Measurements from ENCODE around the gene ZNF77.
"Not testable (repeated sequence)": the region's sequence is repeated elsewhere in the genome, so short reads cannot be mapped to it uniquely, and the experiment has no call there.

ZNF77 gene

DNA sequence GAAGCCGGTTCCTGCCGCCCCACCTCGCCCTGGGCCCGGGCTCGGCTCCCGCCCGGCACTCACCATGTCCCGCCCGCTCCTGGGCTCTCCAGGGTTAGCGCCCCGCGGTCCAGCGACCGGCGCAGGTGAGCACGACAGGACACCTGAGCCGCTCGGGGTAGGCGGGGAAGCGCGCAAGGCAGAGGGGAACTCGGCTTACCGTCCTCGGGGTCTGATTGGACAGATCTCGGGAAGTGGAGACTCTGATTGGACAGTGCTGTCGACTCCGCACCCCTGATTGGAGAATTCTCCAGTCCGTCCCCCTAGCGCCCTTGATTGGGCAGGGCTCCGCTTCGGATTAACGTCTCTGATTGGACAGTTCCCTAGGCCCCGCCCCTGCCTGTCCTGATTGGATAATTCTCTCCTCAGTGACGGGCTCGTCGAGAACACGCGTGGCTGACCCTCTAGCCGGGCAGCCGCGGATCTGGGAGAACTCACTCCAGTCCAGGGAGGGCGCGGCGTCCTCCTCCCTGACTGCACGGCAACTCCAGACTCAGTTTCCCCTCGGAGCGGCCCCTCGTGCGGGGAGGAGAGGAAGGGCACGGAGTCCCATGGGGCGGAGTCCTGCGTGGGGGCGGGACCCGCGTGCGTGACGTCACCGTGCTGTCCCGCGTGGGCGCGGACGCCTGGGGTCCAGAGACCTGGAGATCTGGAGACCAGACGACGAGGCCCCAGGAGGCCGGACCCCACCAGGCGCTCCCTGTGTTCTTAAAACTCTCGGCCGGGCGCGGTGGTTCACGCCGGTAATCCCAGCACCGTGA lies at the start of gene ZNF77:
Gene ZNF77 (minus strand): TSS at position 197 of the 800 bp plus-strand sequence. CDS start 131 bp downstream, at position 66.
- FAIRE-seq (peak; percentile 61), DNase-seq (ENCODE audit: low spot score) (peak; percentile 98)

DNA sequence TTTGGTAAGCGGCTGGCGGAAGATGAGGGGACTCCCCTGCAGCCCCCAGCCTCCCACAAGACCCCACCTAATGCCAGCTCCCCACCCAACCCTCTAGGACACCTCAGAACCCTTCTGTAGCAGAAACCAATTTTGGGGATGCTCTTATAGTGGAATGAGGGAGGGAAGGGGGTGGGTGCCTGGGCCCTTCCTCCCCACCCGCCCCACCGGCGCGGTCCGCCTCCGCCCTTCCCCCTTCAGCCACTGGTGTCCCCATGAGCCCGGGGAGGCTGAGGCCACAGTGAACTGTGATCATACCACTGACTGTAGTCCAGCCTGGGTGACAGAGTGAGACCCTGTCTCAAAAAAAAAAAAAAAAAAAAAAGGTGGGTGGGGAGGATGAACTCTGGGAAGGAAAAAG lies 48.8 kb upstream of the ZNF77 start:
- DNase-seq (ENCODE audit: low spot score) (no peak), FAIRE-seq (no peak)

DNA sequence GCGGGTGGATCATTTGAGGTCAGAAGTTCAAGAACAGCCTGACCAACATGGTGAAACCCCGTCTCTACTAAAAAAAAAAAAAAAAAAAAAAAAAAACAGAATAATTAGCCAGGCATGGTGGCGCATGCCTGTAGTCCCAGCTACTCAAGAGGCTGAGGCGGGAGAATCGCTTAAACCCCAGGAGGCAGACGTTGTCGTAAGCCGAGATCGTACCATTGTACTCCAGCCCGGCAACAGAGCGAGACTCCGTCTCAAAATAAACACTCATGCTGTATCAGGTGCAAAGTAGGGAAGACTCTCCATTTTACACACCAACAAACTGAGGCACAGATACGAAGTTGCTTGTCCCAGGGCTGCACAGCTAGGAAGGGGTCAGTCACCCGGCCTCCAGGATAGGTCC lies 48.2 kb upstream of the ZNF77 start:
- FAIRE-seq (no peak), DNase-seq (ENCODE audit: low spot score) (no peak)

DNA sequence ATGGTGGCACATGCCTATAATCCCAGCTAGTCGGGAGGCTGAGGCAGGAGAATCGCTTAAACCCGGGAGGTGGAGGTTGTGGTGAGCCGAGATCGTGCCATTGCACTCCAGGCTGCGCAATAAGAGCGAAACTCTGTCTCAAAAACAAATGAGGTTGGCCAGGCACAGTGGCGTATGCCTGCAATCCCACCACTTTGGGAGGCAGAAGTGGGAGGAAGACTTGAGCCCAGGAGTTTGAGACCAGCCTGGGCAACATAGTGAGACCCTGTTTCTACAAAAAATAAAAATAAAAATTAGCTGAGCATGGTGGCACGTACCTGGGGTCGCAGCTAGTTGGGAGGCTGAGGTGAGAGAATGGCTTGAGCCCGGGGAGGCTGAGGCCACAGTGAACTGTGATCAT lies 47.6 kb upstream of the ZNF77 start:
- not testable (repeated sequence) for DNase-seq (ENCODE audit: low spot score); FAIRE-seq

DNA sequence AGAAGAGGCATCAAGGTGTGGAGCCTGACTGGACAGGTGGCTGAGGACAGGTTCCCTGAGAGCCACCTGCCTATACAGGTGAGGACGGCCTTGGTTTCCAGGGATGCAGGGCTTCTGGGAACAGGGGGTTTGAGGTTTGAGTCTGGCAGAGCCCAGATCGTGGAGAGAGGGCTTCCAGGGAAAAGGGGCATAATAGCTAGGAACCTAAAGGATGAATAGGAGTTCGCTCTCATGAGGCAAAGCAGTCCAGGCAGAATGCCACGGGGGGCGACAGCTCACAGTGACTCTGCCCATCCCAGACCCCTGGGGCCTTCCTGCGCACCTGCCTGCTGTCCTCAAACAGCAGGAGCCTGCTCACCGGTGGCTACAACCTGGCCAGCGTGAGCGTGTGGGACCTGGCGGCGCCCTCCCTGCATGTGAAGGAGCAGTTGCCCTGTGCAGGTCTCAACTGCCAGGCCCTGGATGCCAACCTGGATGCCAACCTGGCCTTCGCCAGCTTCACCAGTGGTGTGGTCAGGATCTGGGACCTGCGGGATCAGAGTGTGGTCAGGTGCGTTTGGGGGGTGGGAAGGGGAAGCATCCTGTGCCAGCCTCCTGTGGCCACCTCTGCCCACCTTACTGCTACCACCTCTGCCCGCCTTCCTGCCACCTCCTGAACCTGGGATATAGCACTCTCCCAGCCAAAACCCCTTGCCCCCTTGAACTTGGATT lies 44.6 kb upstream of the ZNF77 start:
- FAIRE-seq (no peak), DNase-seq (ENCODE audit: low spot score) (no peak)

DNA sequence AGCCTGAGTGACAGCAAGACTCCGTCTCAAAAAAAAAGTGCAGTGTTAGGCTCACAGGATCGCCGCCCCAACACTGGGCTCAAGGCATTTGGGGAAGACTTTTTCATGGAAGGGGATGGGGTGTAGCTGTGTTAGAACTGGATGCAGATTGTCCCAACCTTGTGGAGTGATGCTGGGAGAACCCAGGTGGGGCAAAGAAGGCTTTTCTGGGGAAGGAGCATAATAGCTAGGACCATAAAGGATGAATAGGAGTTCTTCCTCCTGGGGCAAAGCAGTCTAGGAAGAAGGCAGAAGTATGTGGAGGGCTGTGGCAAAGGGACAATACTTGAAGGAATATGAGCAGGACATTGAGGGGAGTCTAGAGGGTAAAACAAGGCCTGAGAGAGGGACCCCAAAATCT lies 43.8 kb upstream of the ZNF77 start:
- no peak for DNase-seq (ENCODE audit: low spot score)
- FAIRE-seq: no peak

DNA sequence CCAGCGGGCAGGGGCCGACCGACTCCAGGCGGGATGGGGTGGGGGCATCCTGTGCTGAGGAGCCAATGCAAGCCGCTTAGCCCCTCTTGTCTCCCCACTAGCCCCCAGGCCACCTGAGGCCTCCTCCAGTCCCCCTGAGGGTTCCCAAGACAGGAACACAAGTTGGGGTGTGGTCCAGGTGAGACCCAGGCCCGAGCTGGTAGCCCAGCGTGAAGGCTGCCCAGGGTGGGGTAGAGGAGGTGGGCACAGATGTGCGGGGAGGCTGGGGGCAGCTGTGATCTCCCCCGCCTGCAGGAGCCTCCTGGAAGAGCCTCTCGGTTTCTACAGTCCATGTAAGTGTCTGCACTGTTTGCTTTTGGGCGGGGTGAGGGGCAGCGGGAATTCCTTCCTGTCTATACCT lies 43.0 kb upstream of the ZNF77 start:
- FAIRE-seq (no peak), DNase-seq (ENCODE audit: low spot score) (no peak)

DNA sequence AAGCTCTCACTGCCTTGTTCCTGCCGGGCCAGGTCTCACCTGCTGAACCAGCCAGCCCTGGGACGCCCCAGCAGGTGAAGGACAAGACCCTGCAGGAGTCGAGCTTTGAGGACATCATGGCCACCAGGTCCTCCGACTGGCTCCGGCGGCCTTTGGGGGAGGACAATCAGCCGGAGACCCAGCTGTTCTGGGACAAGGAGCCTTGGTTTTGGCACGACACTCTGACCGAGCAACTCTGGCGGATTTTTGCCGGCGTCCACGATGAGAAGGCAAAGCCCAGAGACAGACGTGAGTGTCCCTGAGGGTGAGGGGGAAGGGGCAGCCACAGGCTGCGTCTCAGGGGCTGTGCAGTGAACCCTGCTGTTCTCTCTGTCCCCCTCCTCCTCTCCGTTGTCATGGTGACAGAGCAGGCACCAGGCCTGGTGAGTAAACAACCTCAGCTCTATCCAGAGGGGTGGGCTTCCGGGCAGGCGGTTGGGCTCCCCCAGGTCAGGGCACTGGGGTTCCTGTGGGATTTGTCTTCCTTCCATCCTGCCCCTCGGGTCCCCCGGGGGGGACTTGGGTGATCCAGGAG lies 42.3 kb upstream of the ZNF77 start:
- FAIRE-seq: no peak
- DNase-seq (ENCODE audit: low spot score): no peak

DNA sequence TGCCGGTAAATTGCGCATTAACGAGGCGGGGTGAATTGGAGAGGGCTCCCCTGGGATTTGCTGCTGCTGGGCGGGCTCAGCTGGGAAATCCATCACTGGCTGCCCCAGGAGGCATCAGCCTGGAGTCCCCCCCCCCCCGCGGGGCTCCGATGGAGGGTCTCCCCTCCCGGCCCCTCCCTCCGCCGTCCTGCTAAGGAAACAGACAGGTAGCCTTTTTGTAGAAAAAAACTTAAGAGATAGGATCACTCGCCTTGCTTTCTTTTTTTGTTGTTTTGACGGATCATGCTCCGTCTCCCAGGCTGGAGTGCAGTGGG lies 39.4 kb upstream of the ZNF77 start:
- no peak for FAIRE-seq
- DNase-seq (ENCODE audit: low spot score): no peak

DNA sequence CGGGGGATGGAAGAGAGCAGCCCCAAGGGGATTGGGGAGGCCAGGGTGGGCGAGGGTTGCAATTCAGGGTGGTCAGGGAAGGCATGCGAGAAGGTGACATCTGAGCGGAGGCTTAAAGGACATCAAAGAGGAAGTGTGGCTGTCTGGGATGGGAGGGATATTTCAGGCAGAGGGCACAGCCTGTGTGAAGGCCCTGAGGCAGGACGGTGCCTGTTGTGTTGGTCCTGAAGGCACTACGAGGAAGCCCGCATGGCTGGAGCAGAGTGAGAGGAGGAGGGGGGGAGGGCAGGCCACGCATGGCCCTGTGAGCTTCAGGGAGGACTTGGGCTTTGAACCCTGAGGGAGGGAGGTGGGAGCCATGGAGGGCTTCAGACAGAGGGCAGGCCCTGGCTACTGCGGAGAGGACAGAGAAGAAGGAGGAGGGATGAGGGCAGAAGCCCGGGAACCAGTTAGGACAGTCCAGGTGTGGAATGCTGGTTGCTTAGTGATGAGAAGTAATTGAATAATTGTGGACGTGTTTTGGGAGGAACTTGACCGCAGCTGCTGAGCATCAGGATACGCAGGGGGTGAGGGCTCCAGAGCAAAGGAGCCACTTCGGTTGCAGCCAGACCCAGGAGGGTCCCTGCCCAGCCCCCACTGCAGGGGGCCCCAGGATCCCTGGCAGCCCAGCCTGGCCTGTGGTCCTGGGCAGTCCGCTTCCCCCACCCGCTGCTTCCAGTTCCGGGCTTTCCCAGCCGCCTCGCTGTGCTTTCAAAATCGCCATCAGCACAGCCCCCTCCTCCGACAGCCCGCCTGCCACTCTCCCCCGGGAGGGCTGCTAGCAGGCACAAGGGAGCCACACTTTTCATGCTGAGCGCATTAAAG lies 38.8 kb upstream of the ZNF77 start:
- peak; percentile 73 for DNase-seq (ENCODE audit: low spot score)

DNA sequence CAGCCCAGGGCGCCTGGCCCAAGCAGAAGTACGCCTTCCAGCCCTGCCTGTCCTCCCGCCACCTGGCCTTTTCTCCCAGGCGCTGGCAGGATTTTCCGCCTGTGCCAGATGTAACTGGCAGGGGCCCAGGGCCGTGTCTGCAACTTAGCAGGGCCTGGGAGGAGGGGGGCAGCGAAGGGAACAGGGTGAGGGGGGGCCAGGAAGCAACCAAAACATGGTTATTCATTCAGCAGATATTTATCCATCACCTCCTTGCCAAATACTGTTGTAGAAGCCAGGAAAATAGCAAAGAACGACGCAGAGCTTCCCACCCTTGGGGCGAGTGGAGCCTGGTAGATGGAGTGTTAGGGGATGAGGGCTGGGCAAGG lies 38.2 kb upstream of the ZNF77 start:
- FAIRE-seq (no peak), DNase-seq (ENCODE audit: low spot score) (peak; percentile 80)

More for the DNA sequence above, 38.8 kb upstream of the ZNF77 start:
- no peak for FAIRE-seq

DNA sequence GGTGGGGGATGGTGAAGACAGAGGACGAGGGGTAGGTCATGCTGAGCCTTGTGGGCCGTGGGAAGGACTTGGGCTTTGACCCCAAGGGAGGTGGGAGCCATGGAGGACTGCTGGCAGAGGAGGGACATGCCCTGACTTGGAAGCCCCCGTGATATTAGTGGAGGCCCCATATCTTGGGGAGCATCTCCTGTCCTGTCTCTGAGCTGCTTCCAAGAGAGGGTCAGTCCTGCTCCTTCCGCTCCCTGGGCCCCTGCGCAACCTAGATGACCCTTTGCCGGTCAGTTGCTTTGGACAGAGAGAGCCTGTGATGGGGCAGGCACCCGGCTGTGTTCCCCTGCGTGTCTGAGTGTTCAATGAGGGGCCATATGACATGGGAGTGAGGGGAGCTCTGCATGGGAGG lies 37.8 kb upstream of the ZNF77 start:
- DNase-seq (ENCODE audit: low spot score) (no peak), FAIRE-seq (no peak)

DNA sequence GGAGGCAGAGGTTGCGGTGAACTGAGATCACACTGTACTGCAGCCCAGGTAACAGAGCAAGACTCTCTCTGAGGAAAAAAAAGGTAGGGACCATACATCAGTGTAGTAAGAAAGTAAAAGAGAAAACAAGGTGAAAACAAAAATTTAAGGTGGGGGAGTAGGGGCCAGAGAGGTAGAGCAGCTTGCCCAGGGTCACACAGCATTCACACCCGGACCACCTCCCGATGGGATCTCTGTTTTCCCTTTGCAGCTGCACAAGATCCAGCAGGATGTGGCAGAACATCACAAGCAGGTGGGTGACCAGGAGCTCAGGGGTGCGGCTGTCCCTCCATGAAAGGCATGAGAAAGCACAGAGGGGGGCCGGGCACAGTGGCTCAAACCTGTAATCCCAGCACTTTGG lies 37.1 kb upstream of the ZNF77 start:
- no peak for FAIRE-seq
- no peak for DNase-seq (ENCODE audit: low spot score)

DNA sequence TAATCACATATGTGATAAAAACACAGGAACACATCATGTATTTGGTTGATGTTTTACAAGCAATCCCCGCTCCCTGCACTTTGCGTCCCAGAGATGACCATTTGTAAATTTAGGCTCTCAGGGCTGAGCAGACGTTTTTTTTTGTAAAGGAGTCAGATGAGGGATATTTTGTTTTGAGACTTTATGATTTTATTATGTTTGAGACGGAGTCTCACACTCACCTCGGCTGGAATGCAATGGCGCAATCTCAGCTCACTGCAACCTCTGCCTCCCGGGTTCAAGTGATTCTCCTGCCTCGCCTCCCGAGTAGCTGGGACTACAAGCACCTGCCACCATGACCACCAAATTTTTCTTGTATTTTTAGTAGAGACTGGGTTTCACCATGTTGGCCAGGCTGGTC lies 34.0 kb upstream of the ZNF77 start:
- DNase-seq (ENCODE audit: low spot score) (no peak), FAIRE-seq (no peak)

DNA sequence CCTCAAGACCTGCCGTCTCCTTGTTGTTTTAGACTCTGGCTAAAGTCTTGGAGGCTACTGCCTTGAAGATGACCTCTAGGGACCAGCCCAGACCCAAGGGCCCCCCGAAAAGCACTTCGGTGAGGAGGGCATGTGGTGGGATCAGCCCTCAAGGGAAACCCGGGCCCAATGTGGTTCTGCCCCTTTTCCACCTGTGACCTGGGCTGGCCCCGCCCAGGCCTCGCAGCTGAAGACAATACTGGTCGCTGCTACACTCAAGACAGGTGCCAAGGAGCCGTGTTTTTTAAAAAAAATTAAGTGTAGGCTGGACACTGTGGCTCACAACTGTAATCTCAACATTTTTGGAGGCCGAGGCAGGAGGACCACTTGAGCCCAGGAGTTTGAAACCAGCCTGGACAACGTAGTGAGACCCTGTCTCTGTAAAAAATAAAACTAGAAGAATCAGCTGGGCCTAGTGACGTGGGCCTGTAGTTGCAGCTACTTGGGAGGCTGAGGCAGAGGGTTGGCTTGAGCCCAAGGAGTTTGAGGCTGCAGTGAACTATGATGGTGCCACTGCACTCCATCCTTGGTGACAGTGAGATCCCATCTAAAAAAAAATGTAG lies 33.5 kb upstream of the ZNF77 start:
- DNase-seq (ENCODE audit: low spot score) (no peak), FAIRE-seq (no peak)

DNA sequence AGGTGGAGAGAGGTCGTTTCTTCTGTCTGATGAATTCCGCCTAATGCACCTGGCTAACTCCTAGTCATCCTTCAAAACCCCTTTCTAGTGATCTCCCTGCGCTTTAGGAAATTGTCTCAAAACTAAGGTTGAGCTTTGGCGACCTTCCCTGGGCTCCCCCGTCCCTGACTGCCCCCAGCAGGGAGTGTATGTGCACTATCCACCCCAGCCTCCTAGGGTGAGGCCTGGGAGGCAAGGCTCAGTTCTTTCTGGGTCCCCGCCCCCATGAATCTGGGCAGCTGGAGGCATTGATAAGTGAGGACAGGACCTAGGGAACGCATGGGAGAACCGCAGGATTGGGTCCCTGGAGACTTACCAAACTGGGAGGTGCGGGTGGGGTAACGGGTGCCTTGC lies 33.0 kb upstream of the ZNF77 start:
- DNase-seq (ENCODE audit: low spot score) (no peak), FAIRE-seq (no peak)

DNA sequence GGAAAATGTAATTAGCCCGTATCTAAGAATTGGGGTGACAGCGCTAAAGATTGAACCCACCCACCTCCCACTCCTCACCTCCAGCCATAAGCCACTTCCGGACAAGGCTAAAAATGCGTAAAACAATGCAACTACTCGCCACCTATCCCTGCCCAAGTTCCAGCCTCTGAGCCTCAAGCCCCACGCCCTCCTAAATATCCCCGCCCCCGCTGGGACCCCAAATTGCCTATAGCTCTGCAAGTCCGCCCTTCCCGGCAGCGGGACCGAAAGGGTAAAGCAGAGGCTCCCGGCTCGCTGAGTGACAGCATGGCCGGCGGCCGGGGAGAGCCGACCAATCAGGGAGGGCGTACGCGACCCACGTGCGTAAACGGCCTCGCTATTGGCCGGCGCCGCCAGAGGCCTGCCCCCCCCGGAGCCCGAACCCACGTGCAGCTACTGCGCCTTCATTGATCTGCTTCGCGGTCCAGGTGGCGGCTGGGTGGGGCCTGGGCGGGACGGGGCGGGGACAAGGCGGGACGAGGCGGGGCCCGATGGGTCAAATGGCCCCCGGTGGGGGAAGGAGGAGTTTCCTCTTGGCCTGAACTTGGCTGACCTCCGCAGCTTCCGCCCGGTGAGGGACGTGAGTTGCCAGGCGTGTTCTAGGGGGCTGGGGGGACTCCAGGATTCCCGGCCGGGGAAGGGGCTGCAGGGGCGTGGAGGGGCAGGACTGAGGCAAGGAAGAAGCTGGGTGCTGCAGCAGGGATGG lies 32.4 kb upstream of the ZNF77 start, which contains the start of gene TLE6:
Gene TLE6 (plus strand): TSS at position 564 of the 745 bp plus-strand sequence. CDS start 670 bp downstream, outside the sequence.
- FAIRE-seq: no peak
- peak; percentile 97 for DNase-seq (ENCODE audit: low spot score)

DNA sequence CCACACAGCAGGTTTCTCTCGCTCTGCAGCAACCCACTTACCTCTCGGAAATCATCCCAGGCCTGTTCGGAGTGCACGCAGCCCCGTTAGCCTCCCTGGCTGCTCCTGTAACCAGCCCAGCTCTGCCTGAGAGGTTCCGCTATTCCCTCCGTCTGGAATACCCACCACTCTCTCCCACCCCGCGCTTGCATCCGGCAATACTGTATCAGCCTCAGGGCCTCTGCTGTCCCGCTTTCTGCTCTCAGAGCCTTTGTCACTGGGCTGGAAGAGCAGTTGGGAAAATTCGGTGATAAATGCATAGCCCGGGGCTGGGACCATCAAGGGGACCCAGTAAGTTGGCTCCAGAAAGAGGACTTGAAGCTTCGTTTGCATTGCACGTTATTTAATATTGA lies 31.8 kb upstream of the ZNF77 start:
- DNase-seq (ENCODE audit: low spot score): no peak
- FAIRE-seq: no peak

DNA sequence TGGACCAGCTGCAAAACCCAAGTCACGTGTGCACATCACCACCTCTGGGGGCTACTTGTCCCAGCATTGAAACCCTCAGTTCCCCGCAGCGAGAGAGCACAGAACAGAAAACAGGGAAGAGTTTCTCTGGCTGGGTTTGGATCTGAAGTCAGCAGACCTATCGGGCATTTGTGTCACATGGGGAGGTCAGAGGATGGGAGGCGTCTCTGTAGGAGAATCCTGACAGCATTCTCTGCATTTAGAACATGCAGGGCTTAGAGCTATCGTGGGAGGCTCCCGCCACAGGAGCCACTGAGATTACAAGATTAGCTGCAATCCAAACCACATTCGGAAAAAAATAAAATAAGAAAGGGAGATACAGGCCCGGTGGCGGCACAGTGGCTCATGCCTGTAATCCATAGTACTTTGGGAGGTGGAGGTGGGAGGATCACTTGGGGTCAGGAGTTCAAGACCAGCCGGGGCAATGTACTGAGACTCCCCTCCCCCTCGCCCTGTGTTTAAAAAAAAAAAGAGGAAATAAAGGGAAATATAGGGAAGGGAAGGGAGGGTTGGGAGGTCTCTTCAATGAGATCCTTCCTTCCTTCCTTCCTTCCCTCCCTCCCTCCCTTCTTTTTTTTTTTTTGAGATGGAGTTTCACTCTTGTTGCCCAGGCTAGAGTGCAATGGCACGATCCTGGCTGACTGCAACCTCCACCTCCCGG lies 29.7 kb upstream of the ZNF77 start:
- FAIRE-seq (no peak), DNase-seq (ENCODE audit: low spot score) (no peak)

DNA sequence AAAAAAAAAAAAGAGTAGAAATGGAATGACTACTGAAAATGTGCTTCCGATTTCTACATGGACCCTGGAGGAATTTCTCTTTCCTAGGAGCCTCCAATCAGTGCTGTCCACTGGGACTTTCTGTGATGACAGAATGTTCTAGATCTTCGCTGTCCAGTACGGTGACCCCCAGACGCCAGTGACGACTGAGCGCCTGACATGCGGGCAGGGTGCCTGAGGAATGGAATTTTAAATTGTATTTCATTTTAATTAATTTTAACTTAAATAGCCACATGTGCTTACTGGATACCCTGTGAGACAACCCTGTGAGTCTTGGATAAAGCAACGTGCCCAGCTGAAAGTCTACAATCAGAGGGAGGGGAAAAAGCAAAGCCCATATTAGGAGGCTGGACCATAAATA lies 28.5 kb upstream of the ZNF77 start:
- FAIRE-seq: no peak
- DNase-seq (ENCODE audit: low spot score): no peak

Measured in urothelium cell line (cell line).